Fibroblast of villous mesenchyme (primary cell): Measurements from ENCODE around the gene GUCY2C. TPM values are rescaled to one million over a fixed set of nuclear protein-coding genes. Genes with fewer than 3 reads are reported as not detected.

Experiments used
- DNase-seq: peaks from one replicate; pipeline ENCODE4 v3.0.0-alpha.2; 2010; ENCODE audit warnings: low read depth
- H3K4me3 ChIP-seq: 2 replicates; pipeline ENCODE4 v1.5.1; 2011; ENCODE audit warnings: low read depth, mild to moderate bottlenecking, low read length
- total RNA-seq: library from RNA; depleted of rRNA; stranded (reverse); fragments of >200 nt; gene quantifications from 2 replicates; pipeline ENCODE4 v1.2.3, GENCODE V29; 2012
- TF ChIP-seq, protein P1 (sequence below): IDR thresholded peaks from 2 replicates; pipeline ENCODE4 v1.5.1; 2012; ENCODE audit warnings: low read depth, mild to moderate bottlenecking, low read length; ENCODE audit not compliant: insufficient read depth

The GUCY2C gene
- total RNA-seq, 1 donor: not detected

DNA sequence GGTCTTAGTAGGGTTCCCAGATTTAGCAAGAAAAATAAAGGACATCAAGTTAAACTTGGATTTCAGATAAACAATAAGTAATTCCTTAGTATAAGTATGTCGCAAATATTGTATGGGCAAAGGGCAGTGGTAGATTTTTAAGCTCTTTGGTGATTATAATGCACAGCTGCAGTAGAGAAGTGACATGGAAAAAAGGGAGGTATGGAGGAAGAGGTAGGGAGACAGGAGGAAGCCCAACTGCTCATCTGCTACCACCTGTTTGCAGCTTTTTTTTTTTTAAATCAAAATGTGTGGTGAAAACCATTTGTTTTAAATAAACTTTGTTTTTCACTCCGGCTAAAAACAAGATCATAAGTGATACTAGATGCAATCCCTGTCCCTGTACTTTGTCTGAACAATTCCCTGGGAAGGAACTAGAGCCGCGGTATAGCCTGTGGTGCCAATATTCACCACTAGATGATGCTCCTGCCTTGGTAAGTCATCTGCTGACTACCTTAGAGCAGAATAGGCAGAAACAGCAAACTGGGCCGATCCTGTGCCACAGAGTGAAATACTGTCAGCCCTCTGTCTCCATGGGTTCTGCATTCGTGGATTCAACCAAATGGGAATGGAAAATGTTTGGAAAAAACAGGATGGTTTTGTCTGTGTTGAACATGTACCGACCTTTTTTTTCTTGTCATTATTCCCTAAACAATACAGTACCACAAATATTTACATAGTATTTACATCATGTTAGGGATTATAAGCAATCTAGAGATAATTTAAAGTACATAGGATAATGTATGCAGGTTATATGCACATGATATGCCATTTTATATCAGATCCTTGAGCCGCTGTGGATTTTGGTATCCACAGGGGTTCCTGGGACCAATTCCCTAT lies 66.3 kb downstream of the GUCY2C start:
- TF ChIP-seq, protein P1, sequence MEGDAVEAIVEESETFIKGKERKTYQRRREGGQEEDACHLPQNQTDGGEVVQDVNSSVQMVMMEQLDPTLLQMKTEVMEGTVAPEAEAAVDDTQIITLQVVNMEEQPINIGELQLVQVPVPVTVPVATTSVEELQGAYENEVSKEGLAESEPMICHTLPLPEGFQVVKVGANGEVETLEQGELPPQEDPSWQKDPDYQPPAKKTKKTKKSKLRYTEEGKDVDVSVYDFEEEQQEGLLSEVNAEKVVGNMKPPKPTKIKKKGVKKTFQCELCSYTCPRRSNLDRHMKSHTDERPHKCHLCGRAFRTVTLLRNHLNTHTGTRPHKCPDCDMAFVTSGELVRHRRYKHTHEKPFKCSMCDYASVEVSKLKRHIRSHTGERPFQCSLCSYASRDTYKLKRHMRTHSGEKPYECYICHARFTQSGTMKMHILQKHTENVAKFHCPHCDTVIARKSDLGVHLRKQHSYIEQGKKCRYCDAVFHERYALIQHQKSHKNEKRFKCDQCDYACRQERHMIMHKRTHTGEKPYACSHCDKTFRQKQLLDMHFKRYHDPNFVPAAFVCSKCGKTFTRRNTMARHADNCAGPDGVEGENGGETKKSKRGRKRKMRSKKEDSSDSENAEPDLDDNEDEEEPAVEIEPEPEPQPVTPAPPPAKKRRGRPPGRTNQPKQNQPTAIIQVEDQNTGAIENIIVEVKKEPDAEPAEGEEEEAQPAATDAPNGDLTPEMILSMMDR: peak; percentile 100
- H3K4me3 ChIP-seq: no peak overlapping the region
- peak; percentile 75 for DNase-seq

DNA sequence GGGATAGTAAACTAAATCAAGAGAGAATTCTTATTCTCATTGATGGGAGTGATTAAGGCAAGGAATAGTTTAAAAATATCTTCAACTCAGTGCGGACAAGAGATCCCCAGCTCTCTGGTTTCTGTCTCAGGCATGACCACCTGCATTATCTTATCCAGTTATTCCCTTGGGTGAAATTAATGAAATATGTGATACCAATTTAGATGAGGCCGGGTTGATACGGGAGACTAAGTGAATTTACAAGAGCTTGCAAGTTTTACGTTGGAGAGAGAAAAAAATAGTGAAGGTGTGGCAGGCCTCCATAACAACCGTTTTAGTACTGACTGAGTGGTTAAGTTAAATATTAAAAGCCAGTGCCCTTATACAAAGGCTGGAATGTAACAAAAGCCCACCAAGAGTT lies 67.6 kb downstream of the GUCY2C start:
- no peak overlapping the region for H3K4me3 ChIP-seq
- TF ChIP-seq, protein P1: no peak
- no peak for DNase-seq

DNA sequence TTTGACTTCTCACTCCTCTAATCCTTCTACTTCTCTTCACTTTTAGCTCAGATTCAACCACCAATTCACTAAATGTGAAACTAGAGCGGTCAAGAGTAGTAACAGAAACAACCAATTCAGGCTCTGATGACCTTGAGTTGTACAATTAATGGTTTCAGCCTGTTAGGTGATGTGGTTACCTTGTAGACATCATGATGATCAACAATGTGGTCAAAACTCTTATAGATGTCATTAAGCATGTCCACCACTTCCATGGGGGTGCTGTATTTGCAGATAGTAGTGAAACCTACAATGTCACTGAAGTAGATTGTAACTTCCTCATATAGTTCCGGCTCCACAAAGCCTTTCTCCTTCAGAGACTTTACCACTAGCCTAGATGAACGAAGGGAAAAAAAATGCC lies 74.6 kb downstream of the GUCY2C start:
- no peak overlapping the region for H3K4me3 ChIP-seq
- TF ChIP-seq, protein P1: no peak
- no peak for DNase-seq

DNA sequence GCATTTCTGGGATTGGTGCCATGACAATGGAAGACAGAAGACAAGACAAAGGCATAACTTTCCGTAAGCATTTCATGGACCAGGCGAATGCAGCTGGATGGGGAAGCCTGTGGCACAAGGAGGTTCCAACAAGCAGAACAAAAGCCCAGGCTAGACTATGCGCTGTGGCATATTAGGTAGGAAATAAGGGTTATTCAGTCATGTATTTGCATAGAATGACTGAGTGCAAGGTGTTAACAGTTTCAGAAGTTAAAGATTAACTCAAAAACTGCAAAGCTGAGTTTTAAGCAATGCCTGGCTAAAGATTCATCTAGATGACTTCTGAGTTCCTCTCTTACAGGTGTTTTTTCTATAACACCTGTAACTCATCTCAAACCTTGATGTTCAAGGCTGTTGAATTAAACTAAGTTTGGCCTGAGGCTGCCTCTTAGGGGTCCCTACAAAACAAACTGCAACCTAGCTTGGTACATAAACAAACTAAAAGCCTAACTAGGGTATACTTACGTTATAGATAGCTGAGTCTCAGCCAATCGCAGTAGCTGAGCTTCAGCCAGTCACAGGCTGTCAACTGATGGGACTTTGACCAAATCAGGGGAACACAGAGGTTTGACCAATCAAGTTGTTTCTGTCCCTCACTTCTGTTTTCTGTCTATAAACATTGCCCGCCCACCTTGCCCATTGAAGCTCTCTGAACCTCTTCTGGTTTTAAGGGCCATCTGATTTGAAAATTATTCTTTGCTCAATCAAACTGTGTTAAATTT lies 76.5 kb downstream of the GUCY2C start:
- no peak overlapping the region for H3K4me3 ChIP-seq
- DNase-seq: no peak
- TF ChIP-seq, protein P1: no peak

DNA sequence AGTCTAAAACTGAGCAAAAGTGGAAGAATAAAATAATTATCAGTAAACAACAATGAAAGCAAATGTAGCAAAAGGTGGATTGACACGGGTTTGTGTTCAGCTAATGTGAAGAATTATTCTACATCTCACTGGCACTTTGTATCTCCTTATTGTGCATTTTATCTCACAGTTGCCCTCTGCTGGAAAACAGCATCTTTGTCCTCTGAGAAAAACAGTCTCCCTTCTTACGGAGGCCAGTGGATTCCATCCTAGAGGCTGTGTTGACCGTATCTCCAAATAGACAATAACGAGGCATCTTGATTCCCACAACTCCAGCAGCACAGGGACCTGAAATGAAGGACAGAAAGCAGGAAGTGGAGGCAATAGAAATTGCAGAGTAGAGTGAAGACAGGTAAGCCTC lies 77.4 kb downstream of the GUCY2C start:
- no peak overlapping the region for H3K4me3 ChIP-seq
- DNase-seq: peak; percentile 43
- TF ChIP-seq, protein P1: peak; percentile 58

DNA sequence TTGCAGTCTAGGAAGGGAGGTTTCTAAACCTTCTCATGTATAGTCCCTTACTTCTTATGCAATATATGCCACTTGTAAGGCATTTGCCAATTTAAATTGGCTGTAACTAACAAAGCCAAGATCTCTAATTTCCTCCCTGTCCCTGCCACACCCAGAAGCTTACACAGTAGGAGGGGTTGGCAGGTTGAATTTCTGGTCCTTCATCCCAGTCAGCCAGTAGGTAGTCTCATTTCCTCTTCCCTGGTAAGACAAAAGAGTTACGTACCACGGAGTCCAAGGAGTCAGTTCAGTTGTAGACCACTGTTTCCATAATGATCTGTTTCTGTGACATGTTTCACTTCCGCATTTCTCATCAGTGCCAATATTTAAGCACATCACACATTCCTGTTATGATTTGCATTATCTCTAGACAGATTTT lies 81.7 kb downstream of the GUCY2C start:
- no peak overlapping the region for H3K4me3 ChIP-seq
- no peak for DNase-seq
- TF ChIP-seq, protein P1: no peak
